A673 (cell line): ENCODE measurements around the gene STARD7. TPM values are rescaled to one million over a fixed set of nuclear protein-coding genes. Genes with fewer than 3 reads are reported as not detected.

ENCODE experiments used
- BruUV-seq: library from RNA; stranded (reverse); fragments of 400-500 nt; replicated peaks from 2 replicates; lab custom pipeline; 2021; lab: Mats Ljungman, UMichigan
- CTCF ChIA-PET: fragments of 300-600 bp; sonication (Branson Sonifier 250); formaldehyde crosslinking; loops from one replicate; lab custom pipeline; 2022; ENCODE audit warnings: antibody characterized with exemption; lab: Charles Lee
- POLR2A ChIA-PET: fragments of 300-600 bp; sonication (Branson Sonifier 250); formaldehyde crosslinking; loops from one replicate; lab custom pipeline; 2022; ENCODE audit warnings: antibody characterized with exemption; ENCODE audit not compliant: low non-redundant PET; lab: Charles Lee
- DNase-seq: peaks from one replicate; pipeline ENCODE4 v3.0.0-alpha.2; 2015; ENCODE audit warnings: low spot score
- H3K27ac ChIP-seq: fragments of 200-600 bp; sonication (generic); 2 replicates; pipeline ENCODE4 v1.5.1; 2016; ENCODE audit warnings: mixed run types, low read depth, mild to moderate bottlenecking, mixed read lengths, antibody characterized with exemption, low read length; ENCODE audit not compliant: poor library complexity, severe bottlenecking
- H3K27me3 ChIP-seq: fragments of 200-600 bp; sonication (generic); replicated peaks from 2 replicates; pipeline ENCODE4 v1.6.1; 2017; ENCODE audit warnings: mixed run types, low read depth, mild to moderate bottlenecking, mixed read lengths, antibody characterized with exemption, low read length; ENCODE audit not compliant: insufficient read depth, poor library complexity
- H3K36me3 ChIP-seq: fragments of 200-600 bp; sonication (generic); 2 replicates; pipeline ENCODE4 v1.6.1; 2016; ENCODE audit warnings: mixed run types, mild to moderate bottlenecking, mixed read lengths, antibody characterized with exemption, low read length; ENCODE audit not compliant: insufficient read depth, poor library complexity, severe bottlenecking
- H3K4me1 ChIP-seq: fragments of 200-600 bp; sonication (generic); 2 replicates; pipeline ENCODE4 v1.6.1; 2017; ENCODE audit warnings: mixed run types, mild to moderate bottlenecking, mixed read lengths, antibody characterized with exemption, low read length; ENCODE audit not compliant: insufficient read depth, poor library complexity, severe bottlenecking
- H3K4me3 ChIP-seq: fragments of 200-600 bp; sonication (generic); 2 replicates; pipeline ENCODE4 v1.5.1; 2016; ENCODE audit warnings: low read depth, mixed run types, mild to moderate bottlenecking, mixed read lengths, low read length; ENCODE audit not compliant: poor library complexity, severe bottlenecking
- H3K9me3 ChIP-seq: fragments of 200-600 bp; sonication (generic); 2 replicates; pipeline ENCODE4 v1.6.1; 2016; ENCODE audit warnings: mixed run types, low read depth, mild to moderate bottlenecking, mixed read lengths, antibody characterized with exemption, low read length; ENCODE audit not compliant: poor library complexity, severe bottlenecking
- EZH2 ChIP-seq: fragments of 200-600 bp; sonication (generic); IDR thresholded peaks from 2 replicates; pipeline ENCODE4 v1.6.1; 2017; ENCODE audit warnings: borderline replicate concordance, low read depth, mild to moderate bottlenecking, mixed read lengths, antibody characterized with exemption, low read length; ENCODE audit not compliant: poor library complexity, severe bottlenecking
- intact Hi-C: fragments of 100-400 bp; cut with micrococcal nuclease; formaldehyde crosslinking; loops from one replicate; pipeline ENCODE4 v1.10.0; 2022; ENCODE audit not compliant: unreplicated experiment
- total RNA-seq: library from RNA; stranded (reverse); gene quantifications from 2 replicates; pipeline ENCODE4 v1.2.3, GENCODE V29; 2021
- TF ChIP-seq, protein P1 (sequence below): fragments of 300-800, 200-600 bp; sonication (generic); conservative IDR thresholded peaks from 2 replicates; pipeline ENCODE4 v1.5.1; 2017; ENCODE audit warnings: low read depth, mild to moderate bottlenecking, antibody characterized with exemption, low read length, moderate library complexity, mixed read lengths

STARD7 gene
- total RNA-seq, 1 experiment from 2014 or later: 201 TPM

DNA sequence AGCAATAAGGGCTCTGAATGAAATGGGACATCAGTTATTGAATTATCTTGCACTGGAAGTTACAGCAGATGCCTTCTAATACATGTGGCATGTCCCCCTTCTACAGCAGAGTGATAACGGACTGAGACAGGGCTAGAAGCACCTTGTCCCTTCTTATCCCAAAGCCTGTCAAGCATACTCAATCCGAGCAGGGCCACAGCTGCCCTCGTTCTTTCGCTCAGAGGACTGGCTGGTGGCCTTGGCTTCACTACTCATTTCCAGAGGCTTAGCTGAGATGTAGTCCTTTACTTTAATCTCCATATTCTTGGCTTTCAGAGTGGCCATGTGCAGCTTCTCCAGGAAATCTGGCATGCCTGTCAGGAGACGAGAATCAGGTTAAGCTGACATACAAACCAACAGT lies 22.1 kb downstream of the STARD7 start:
- no peak for TF ChIP-seq EZH2
- TF ChIP-seq, protein P1, sequence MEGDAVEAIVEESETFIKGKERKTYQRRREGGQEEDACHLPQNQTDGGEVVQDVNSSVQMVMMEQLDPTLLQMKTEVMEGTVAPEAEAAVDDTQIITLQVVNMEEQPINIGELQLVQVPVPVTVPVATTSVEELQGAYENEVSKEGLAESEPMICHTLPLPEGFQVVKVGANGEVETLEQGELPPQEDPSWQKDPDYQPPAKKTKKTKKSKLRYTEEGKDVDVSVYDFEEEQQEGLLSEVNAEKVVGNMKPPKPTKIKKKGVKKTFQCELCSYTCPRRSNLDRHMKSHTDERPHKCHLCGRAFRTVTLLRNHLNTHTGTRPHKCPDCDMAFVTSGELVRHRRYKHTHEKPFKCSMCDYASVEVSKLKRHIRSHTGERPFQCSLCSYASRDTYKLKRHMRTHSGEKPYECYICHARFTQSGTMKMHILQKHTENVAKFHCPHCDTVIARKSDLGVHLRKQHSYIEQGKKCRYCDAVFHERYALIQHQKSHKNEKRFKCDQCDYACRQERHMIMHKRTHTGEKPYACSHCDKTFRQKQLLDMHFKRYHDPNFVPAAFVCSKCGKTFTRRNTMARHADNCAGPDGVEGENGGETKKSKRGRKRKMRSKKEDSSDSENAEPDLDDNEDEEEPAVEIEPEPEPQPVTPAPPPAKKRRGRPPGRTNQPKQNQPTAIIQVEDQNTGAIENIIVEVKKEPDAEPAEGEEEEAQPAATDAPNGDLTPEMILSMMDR: no peak
- no peaks in the 10 kb centered on the region for H3K4me1 ChIP-seq
- no peak overlapping the region for H3K27ac ChIP-seq
- POLR2A ChIA-PET: no interaction called here
- no peaks in the 10 kb centered on the region for H3K9me3 ChIP-seq
- CTCF ChIA-PET: no interaction called here
- peaks cover 63% of the 10 kb centered on the region for H3K36me3 ChIP-seq
- no TSS peak for BruUV-seq
- no peak overlapping the region for H3K4me3 ChIP-seq
- intact Hi-C loops: no loop called here
- H3K27me3 ChIP-seq: no peaks in the 10 kb centered on the region
- no peak for DNase-seq

DNA sequence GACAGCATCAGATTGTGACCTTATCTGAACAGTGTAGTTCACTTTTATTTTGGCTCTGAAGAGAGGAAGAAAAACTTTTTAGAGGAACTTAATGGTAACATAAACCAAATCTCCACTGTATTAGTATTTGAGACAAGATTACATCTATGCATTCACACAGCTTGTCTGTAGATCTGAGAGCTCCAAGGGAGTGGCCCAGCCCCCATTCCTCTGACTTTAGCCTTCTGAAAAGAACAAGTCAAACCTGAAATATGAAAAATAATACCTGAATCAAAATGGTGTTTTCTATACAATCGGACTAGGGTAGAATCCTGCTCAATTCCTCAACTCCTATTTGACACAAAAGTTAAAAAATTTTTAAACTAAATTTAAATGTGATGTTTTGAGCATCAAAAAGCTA lies 23.1 kb downstream of the STARD7 start:
- H3K4me3 ChIP-seq: no peak overlapping the region
- intact Hi-C loops: no loop called here
- H3K27me3 ChIP-seq: no peaks in the 10 kb centered on the region
- BruUV-seq: no TSS peak
- ChIA-PET POLR2A (no interaction called here), CTCF (no interaction called here)
- no peaks in the 10 kb centered on the region for H3K9me3 ChIP-seq
- no peak overlapping the region for H3K27ac ChIP-seq
- no peaks in the 10 kb centered on the region for H3K4me1 ChIP-seq
- TF ChIP-seq EZH2: no peak
- TF ChIP-seq, protein P1: no peak
- DNase-seq: no peak
- H3K36me3 ChIP-seq: peaks cover 52% of the 10 kb centered on the region

DNA sequence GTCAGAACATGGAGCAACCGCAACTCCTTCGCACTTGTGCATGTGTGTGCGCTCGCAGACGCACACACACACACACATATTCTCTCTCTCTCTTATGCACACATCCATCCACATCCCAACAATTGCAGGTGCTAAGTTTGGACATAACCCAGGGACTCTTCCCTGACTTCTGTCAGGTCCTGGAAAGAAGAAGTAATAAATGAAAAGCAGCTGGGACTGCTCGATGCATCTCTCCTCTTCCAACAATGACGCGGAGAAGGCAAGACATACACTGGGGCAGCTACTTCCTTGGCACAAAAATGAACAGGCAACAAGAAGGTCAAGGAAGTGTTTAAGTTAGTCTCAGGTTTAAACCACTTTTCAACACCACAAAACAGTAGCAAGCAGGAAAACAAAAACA lies 23.6 kb downstream of the STARD7 start:
- Histone ChIP-seq H3K9me3 (no peaks in the 10 kb centered on the region), H3K4me3 (no peak overlapping the region), H3K27me3 (no peaks in the 10 kb centered on the region), H3K27ac (no peak overlapping the region), H3K4me1 (no peaks in the 10 kb centered on the region), H3K36me3 (peaks cover 48% of the 10 kb centered on the region)
- DNase-seq: no peak
- no peak for TF ChIP-seq EZH2
- TF ChIP-seq, protein P1: no peak
- CTCF ChIA-PET: no interaction called here
- intact Hi-C loops: no loop called here
- POLR2A ChIA-PET: no interaction called here
- BruUV-seq: TSS peak; percentile 55
